Loucy (cell line): ENCODE data around the gene CPNE9.

Source experiments
- H2AFZ ChIP-seq: fragments of 200-600 bp; sonication (generic); 2 replicates; pipeline ENCODE4 v1.6.0; 2016; ENCODE audit warnings: antibody characterized with exemption, mild to moderate bottlenecking, low read length, moderate library complexity
- H3F3A ChIP-seq: fragments of 200-600 bp; 2 replicates; pipeline ENCODE4 v1.6.0; 2016; ENCODE audit warnings: antibody characterized with exemption, low read depth, mild to moderate bottlenecking
- H3K27me3 ChIP-seq: fragments of 200-600 bp; sonication (generic); 2 replicates; pipeline ENCODE4 v1.6.1; 2014; ENCODE audit warnings: low read length, mild to moderate bottlenecking; ENCODE audit not compliant: insufficient read depth, poor library complexity, severe bottlenecking
- H3K36me3 ChIP-seq: fragments of 200-600 bp; sonication (generic); 2 replicates; pipeline ENCODE4 v1.6.1; 2016; ENCODE audit warnings: low read length; ENCODE audit not compliant: insufficient read depth
- H3K4me1 ChIP-seq: fragments of 200-600 bp; sonication (generic); 2 replicates; pipeline ENCODE4 v1.5.1; 2014; ENCODE audit warnings: low read length, mild to moderate bottlenecking; ENCODE audit not compliant: insufficient read depth, poor library complexity, severe bottlenecking
- H3K4me2 ChIP-seq: fragments of 200-600 bp; sonication (generic); 2 replicates; pipeline ENCODE4 v1.6.0; 2014; ENCODE audit warnings: antibody characterized with exemption, low read length, low read depth, mild to moderate bottlenecking; ENCODE audit not compliant: poor library complexity, severe bottlenecking
- H3K4me3 ChIP-seq: fragments of 200-600 bp; sonication (generic); 2 replicates; pipeline ENCODE4 v1.5.1; 2014; ENCODE audit warnings: low read length, mild to moderate bottlenecking, mixed read lengths; ENCODE audit not compliant: poor library complexity, severe bottlenecking
- H3K79me2 ChIP-seq: fragments of 200-600 bp; sonication (generic); 2 replicates; pipeline ENCODE4 v1.6.1; 2014; ENCODE audit warnings: low read length; ENCODE audit not compliant: insufficient read depth
- H3K9ac ChIP-seq: fragments of 200-600 bp; sonication (generic); 2 replicates; pipeline ENCODE4 v1.6.0; 2014; ENCODE audit warnings: mild to moderate bottlenecking, low read depth, low read length, moderate library complexity; ENCODE audit not compliant: poor library complexity, severe bottlenecking
- H3K9me2 ChIP-seq: fragments of 200-600 bp; sonication (generic); replicated peaks from 2 replicates; pipeline ENCODE4 v1.6.1; 2016; ENCODE audit warnings: low read depth, low read length, mixed read lengths
- H3K9me3 ChIP-seq: fragments of 200-600 bp; sonication (generic); 2 replicates; pipeline ENCODE4 v1.6.1; 2014; ENCODE audit warnings: mild to moderate bottlenecking, antibody characterized with exemption, low read length, low read depth; ENCODE audit not compliant: insufficient read depth
- H4K20me1 ChIP-seq: fragments of 200-600 bp; sonication (generic); 2 replicates; pipeline ENCODE4 v1.6.0; 2014; ENCODE audit warnings: antibody characterized with exemption, low read length, mild to moderate bottlenecking; ENCODE audit not compliant: insufficient read depth, poor library complexity, severe bottlenecking
- CTCF ChIP-seq: fragments of 200-600 bp; sonication (generic); conservative IDR thresholded peaks from 2 replicates; pipeline ENCODE4 v1.5.1; 2014; ENCODE audit warnings: mild to moderate bottlenecking, antibody characterized with exemption, low read length
- EZH2phosphoT487 ChIP-seq: fragments of 200-600 bp; IDR thresholded peaks from 2 replicates; pipeline ENCODE4 v1.6.1; 2018; ENCODE audit warnings: antibody characterized with exemption, mild to moderate bottlenecking, moderate library complexity, borderline replicate concordance

CPNE9 gene

GRCh38 chr3:9717563-9717962 lies 13.9 kb downstream of the CPNE9 start:
- Histone ChIP-seq H3K4me1 (peaks cover 3% of the 10 kb centered on the region), H3K9me2 (no peaks in the 10 kb centered on the region), H3F3A (no peaks in the 10 kb centered on the region), H3K9ac (no peak overlapping the region), H4K20me1 (no peaks in the 10 kb centered on the region), H3K4me3 (no peak overlapping the region), H3K4me2 (no peak overlapping the region), H2AFZ (no peak overlapping the region), H3K9me3 (no peaks in the 10 kb centered on the region), H3K27me3 (no peaks in the 10 kb centered on the region), H3K79me2 (no peaks in the 10 kb centered on the region), H3K36me3 (no peaks in the 10 kb centered on the region)
- no peak for TF ChIP-seq CTCF
- TF ChIP-seq EZH2phosphoT487: no peak

- TF ChIP-seq CTCF (no peak), EZH2phosphoT487 (no peak)
- Histone ChIP-seq H3K9me3 (no peaks in the 10 kb centered on the region), H3K4me3 (no peak overlapping the region), H3K9ac (no peak overlapping the region), H3K27me3 (no peaks in the 10 kb centered on the region), H3K9me2 (no peaks in the 10 kb centered on the region), H3F3A (no peaks in the 10 kb centered on the region), H3K79me2 (no peaks in the 10 kb centered on the region), H4K20me1 (no peaks in the 10 kb centered on the region), H3K4me1 (peaks cover 3% of the 10 kb centered on the region), H3K4me2 (no peak overlapping the region), H3K36me3 (no peaks in the 10 kb centered on the region), H2AFZ (no peak overlapping the region)
These were observed 14.5 kb downstream of the CPNE9 start for GRCh38 chr3:9718118-9718517.

- no peak overlapping the region for H3K4me2 ChIP-seq
- peaks cover 3% of the 10 kb centered on the region for H3K4me1 ChIP-seq
- H3F3A ChIP-seq: no peaks in the 10 kb centered on the region
- TF ChIP-seq EZH2phosphoT487: no peak
- no peak for TF ChIP-seq CTCF
- no peaks in the 10 kb centered on the region for H3K9me2 ChIP-seq
- H3K9ac ChIP-seq: no peak overlapping the region
- no peaks in the 10 kb centered on the region for H3K9me3 ChIP-seq
- no peak overlapping the region for H3K4me3 ChIP-seq
- no peaks in the 10 kb centered on the region for H3K36me3 ChIP-seq
- no peak overlapping the region for H2AFZ ChIP-seq
- no peaks in the 10 kb centered on the region for H3K27me3 ChIP-seq
- no peaks in the 10 kb centered on the region for H3K79me2 ChIP-seq
- H4K20me1 ChIP-seq: no peaks in the 10 kb centered on the region
These were observed 17.5 kb downstream of the CPNE9 start for GRCh38 chr3:9721015-9721699.
